Measurements from ENCODE around the gene APEX2.

The APEX2 gene

GRCh38 chrX:55006827-55007621 is 6.9 kb downstream of the APEX2 start:
- Histone ChIP-seq H3K36me3 (ENCODE audit: control insufficient read depth, insufficient read depth, low read length) (peaks cover 9% of the 10 kb centered on the region), H3K4me3 (replicated peaks; ENCODE audit: low read depth, low read length) (no peak overlapping the region), H3K27me3 (replicated peaks; ENCODE audit: control insufficient read depth, insufficient read depth, low read length) (no peaks in the 10 kb centered on the region)
- no peak for DNase-seq (ENCODE audit: extremely low read depth, insufficient read length)
- no peak for TF ChIP-seq CTCF (IDR thresholded peaks at IDR 0.05; ENCODE audit: insufficient read depth, low read length, poor library complexity, severe bottlenecking)

- no peak overlapping the region for H3K4me3 ChIP-seq (replicated peaks; ENCODE audit: low read depth, low read length)
- DNase-seq (ENCODE audit: extremely low read depth, insufficient read length) = no peak
- H3K36me3 ChIP-seq (ENCODE audit: control insufficient read depth, insufficient read depth, low read length) = peaks cover 8% of the 10 kb centered on the region
- no peaks in the 10 kb centered on the region for H3K27me3 ChIP-seq (replicated peaks; ENCODE audit: control insufficient read depth, insufficient read depth, low read length)
- no peak for TF ChIP-seq CTCF (IDR thresholded peaks at IDR 0.05; ENCODE audit: insufficient read depth, low read length, poor library complexity, severe bottlenecking)
These were observed 7.5 kb downstream of the APEX2 start for GRCh38 chrX:55007656-55008055.

- Histone ChIP-seq H3K27me3 (replicated peaks; ENCODE audit: control insufficient read depth, insufficient read depth, low read length) (no peaks in the 10 kb centered on the region), H3K36me3 (ENCODE audit: control insufficient read depth, insufficient read depth, low read length) (peaks cover 4% of the 10 kb centered on the region), H3K4me3 (replicated peaks; ENCODE audit: low read depth, low read length) (no peak overlapping the region)
- no peak for DNase-seq (ENCODE audit: extremely low read depth, insufficient read length)
- TF ChIP-seq CTCF (IDR thresholded peaks at IDR 0.05; ENCODE audit: insufficient read depth, low read length, poor library complexity, severe bottlenecking) = no peak
These were observed 8.6 kb downstream of the APEX2 start for GRCh38 chrX:55008571-55009358.

GRCh38 chrX:55011294-55011693 is 11.1 kb downstream of the APEX2 start:
- H3K4me3 ChIP-seq (replicated peaks; ENCODE audit: low read depth, low read length) = no peak overlapping the region
- TF ChIP-seq CTCF (IDR thresholded peaks at IDR 0.05; ENCODE audit: insufficient read depth, low read length, poor library complexity, severe bottlenecking) = peak; percentile 34
- peaks cover 4% of the 10 kb centered on the region for H3K36me3 ChIP-seq (ENCODE audit: control insufficient read depth, insufficient read depth, low read length)
- H3K27me3 ChIP-seq (replicated peaks; ENCODE audit: control insufficient read depth, insufficient read depth, low read length) = no peaks in the 10 kb centered on the region
- no peak for DNase-seq (ENCODE audit: extremely low read depth, insufficient read length)

- no peaks in the 10 kb centered on the region for H3K36me3 ChIP-seq (ENCODE audit: control insufficient read depth, insufficient read depth, low read length)
- TF ChIP-seq CTCF (IDR thresholded peaks at IDR 0.05; ENCODE audit: insufficient read depth, low read length, poor library complexity, severe bottlenecking) = no peak
- H3K27me3 ChIP-seq (replicated peaks; ENCODE audit: control insufficient read depth, insufficient read depth, low read length) = no peaks in the 10 kb centered on the region
- H3K4me3 ChIP-seq (replicated peaks; ENCODE audit: low read depth, low read length) = no peak overlapping the region
- DNase-seq (ENCODE audit: extremely low read depth, insufficient read length) = no peak
These were observed 14.7 kb downstream of the APEX2 start for GRCh38 chrX:55014897-55015299.
